ENCODE measurements around the gene TREH.
"Not testable (repeated sequence)": the region's sequence is repeated elsewhere in the genome, so short reads cannot be mapped to it uniquely, and the experiment has no call there.

TREH gene

GRCh38 chr11:118627566-118627965 is 51.9 kb downstream of the TREH start:
- DNase-seq = no peak

DNA sequence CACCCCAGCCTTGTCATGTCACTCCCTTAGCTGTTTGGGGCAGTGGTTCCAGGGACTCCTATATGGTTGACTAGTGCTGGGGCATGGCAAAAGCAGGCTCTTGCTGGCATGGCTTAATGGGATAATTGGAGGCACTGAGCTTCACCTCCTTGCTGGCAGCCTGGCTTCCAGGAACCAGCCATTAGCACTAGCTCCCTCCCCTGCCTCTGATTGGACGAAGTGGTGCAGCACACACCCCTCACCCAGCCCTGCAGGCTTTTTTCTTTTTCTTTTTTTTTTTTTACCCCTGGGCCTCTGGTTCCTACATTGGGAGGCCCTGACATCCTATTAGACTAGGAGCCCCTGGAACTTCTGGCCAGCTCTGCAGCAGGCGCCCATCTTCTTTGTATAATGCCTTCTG is 53.5 kb downstream of the TREH start:
- no peak for DNase-seq

GRCh38 chr11:118625036-118625690 is 54.3 kb downstream of the TREH start:
- DNase-seq = no peak

DNA sequence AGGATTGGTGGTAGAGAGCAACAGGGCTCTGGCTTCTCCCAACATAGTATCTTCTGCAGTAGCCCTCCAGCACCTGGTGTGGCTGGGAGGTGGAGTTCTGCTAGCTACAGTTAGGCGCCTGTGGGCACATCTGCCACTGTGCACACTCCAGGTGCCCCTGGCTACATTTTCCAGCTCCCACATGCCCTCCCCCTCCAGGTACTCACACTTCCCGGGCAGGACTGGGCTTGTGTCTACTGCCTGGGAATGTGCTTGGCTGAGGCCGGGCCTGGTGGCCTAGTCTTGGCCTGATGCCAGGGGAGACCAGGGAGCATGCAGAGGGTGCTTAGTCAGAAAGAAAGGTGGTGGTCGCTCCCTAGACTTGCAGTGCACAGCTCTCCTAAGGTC is 56.2 kb downstream of the TREH start:
- DNase-seq = no peak

GRCh38 chr11:118622376-118623268 is 56.8 kb downstream of the TREH start:
- no peak for DNase-seq

GRCh38 chr11:118621784-118622375 is 57.6 kb downstream of the TREH start:
- no peak for DNase-seq

- no peak for DNase-seq
These were observed 58.2 kb downstream of the TREH start for GRCh38 chr11:118621071-118621783.

- DNase-seq = no peak
These were observed 58.9 kb downstream of the TREH start for GRCh38 chr11:118620529-118621070.

DNA sequence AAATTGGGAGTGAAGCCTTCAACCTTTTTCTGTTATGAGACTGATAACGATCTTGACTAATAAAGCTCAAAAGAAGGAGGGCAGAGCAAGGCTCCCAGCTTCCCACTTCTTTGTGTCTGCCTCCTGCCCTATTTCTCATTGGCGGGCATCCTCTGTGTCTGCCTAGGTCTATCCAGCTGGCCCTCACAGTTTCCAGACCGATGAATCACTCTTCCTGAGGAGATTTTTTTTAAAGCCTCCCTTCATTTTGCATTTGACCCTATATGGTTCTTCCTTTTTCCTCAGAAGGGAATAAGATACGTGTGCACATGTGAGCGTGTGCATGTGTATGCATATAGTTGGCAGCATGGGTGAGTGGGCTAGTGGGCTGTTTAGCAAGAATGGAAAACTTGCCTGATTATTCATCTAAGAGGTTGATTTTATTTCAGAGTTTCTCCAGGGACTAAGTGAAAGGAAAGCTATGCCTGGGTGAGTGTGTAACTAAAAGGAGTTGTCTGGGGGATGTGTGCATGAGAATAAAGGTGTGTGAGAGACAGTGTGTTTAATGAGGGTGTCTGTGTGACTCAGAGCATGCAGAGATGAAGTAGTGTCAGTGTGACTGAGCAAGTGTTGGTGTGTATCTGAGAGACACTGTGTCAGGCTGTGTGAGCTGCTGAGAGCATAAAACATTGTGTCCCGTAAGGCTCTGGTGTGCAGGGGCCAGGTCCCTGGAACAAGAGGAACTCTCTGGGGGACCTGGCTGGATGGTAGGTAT is 59.8 kb downstream of the TREH start:
- DNase-seq = no peak

GRCh38 chr11:118618991-118619375 is 60.5 kb downstream of the TREH start:
- DNase-seq = no peak

DNA sequence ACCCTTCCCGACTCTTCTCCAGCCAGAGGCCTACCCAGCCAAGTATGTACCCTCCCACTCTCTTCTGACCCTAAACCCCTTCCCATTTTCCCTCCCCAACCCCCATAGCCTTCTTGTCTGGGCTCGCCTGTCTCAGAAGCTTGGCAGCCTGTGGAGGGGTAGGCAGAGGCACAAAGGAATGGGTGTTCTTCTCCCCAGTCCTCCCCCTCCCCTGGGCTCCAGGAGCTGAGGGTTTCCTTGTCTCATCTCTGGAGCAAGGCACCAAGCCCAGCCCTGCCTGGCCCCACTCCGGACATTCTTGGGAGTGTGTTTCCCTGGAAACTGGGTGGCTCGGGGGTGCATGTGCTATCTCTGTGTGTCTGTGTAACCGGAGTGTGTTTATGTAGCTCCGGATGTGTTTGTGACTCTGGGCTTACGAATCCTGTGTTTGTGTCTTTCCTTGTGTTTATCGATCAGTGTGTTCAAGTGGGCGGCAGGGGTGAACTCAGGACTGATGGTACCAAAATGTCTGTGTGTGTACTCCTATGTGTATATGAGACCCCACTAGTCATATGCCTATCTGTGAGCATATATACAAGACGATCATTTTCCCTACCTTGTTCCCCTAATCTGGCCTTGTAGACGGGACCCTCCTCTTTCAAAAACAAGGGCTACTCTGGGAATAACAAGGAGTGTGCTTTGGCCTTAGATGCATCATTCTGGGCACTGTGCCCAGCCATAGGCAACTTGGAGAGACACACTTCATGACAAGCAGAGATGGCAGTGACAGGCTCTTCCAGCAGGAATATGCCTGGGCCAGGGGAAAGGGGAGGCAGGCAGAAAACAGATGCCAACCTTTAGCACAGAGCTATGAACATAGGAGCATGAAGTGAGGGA is 61.1 kb downstream of the TREH start:
- no peak for DNase-seq

DNA sequence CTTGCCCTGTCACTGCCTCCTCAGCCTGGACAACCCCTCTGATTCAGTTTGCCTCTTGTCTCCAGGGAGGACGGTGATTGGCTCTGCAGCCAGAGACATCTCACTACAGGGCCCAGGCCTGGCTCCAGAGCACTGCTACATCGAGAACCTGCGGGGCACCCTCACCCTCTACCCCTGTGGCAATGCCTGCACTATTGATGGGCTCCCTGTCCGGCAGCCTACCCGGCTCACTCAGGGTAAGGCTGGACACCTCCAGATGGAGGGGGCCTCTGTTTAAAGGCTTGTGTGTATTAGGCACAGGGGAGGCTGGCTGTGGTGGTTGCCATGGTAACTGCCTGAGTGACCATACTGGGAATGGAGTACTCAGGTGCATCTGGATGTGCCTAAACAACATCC is 63.5 kb downstream of the TREH start:
- DNase-seq = no peak

GRCh38 chr11:118615282-118615975 is 64.0 kb downstream of the TREH start:
- DNase-seq = no peak

- no peak for DNase-seq
These were observed 64.9 kb downstream of the TREH start for GRCh38 chr11:118614511-118614910.

- DNase-seq = no peak
These were observed 67.1 kb downstream of the TREH start for GRCh38 chr11:118612378-118612777.

GRCh38 chr11:118611433-118611795 is 68.0 kb downstream of the TREH start:
- not testable (repeated sequence) for DNase-seq

DNA sequence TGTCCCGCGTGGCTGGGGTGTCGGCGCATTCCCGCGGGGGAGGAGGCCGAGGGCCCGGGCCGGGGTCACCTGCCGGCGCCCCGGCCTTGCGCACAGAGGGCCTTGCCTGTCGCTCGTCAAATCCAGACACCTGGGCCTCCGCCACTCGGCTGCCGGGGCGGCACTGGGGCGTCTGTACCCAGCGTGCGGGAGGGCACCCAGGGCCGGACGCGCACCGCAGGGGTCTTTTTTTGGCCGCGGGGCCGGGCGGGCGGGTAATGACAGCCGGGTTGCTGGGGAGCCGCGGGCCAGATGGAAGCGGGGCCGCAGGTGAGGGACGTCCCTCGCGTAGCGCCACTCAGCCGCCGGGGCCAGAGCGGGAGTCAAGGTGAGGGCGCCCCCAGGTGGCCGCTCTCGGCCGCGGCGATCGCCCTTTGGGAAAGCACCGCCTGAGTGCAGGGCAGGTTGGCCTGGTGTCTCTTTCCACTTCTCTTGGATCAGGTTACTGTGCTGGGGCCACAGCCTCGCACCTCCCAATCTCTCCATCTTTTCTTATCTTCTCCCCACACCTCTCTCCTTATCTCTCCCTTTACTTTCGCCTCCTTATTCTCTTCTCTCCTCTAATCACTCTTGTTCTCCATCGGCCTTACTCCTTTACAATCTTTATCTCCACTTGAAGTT is 68.5 kb downstream of the TREH start:
- DNase-seq = peak; percentile 74

DNA sequence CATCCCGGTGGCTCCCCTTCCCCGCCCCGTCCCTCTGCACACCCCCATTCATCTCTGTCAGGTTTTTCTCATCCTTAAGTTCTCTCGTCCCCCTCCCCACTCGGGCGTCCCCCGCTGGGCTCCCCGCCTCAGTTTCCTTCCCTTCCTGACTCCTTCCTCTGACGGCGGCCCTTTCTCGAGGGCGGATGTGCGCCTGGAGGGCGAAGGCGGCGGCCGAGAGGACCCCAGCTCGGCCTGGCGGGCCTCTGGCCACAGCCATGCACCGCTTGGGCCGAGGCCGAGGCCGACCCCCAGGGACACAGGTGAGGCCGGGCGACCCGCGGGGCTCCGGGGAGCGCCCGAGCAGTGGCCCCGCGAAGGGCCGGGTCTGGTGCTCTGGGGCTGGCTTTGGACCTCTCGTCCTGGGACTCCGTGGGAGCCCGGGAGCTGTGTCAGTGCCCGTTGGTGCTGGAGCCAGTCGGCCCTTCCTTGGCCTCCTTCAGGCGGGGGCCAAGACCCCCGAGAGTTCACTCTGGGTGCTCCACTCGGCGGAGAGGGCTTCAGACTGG is 69.2 kb downstream of the TREH start:
- DNase-seq = no peak

DNA sequence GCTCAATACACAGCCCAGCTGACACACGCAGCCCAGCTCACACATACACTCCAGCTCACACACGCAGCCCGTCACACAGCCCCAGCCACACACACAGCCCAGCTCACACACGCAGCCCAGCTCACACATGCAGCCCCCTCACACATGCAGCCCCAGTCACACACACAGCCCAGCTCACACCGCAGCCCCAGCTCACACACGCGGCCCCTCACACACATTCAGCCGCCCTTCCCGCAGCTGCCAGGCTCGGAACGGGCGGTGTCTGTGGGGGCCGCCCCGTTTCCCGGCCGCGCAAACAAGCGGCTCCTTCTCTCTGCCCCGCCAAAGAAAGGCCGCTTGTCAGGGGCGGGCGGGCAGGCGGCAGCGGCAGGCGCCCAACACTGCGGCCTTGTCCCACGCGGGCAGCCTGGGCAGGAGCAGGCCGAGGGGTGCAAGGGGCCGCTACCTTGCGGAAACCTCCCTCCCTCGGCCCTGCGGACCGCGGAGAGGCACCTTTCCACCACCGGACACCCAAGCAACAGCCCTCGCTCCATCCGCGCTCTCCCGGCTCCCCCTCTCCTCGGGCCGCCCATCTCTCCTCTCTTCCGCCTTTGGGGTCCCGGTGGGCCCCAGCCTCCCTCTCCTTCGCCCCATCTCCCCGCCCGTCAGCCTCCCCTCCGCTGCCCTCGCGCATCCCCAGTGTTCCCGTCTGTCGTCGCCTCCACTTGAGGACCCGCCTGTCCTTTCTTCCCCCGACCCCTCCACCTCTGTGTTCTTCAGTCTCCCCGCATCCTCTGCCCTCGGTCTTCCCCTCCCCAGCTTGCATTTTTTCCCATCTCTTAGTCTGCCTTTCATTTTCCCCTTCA is 69.8 kb downstream of the TREH start:
- DNase-seq = no peak

All from KG1 (cell line).